GM10847 (cell line): ENCODE results near the gene WDTC1.

Experiments
- POLR2A ChIP-seq: IDR thresholded peaks from 2 replicates; pipeline ENCODE4 v1.6.1; 2011; ENCODE audit not compliant: insufficient read length; ENCODE audit errors: extremely low read depth

Gene WDTC1, protein sequence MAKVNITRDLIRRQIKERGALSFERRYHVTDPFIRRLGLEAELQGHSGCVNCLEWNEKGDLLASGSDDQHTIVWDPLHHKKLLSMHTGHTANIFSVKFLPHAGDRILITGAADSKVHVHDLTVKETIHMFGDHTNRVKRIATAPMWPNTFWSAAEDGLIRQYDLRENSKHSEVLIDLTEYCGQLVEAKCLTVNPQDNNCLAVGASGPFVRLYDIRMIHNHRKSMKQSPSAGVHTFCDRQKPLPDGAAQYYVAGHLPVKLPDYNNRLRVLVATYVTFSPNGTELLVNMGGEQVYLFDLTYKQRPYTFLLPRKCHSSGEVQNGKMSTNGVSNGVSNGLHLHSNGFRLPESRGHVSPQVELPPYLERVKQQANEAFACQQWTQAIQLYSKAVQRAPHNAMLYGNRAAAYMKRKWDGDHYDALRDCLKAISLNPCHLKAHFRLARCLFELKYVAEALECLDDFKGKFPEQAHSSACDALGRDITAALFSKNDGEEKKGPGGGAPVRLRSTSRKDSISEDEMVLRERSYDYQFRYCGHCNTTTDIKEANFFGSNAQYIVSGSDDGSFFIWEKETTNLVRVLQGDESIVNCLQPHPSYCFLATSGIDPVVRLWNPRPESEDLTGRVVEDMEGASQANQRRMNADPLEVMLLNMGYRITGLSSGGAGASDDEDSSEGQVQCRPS

DNA sequence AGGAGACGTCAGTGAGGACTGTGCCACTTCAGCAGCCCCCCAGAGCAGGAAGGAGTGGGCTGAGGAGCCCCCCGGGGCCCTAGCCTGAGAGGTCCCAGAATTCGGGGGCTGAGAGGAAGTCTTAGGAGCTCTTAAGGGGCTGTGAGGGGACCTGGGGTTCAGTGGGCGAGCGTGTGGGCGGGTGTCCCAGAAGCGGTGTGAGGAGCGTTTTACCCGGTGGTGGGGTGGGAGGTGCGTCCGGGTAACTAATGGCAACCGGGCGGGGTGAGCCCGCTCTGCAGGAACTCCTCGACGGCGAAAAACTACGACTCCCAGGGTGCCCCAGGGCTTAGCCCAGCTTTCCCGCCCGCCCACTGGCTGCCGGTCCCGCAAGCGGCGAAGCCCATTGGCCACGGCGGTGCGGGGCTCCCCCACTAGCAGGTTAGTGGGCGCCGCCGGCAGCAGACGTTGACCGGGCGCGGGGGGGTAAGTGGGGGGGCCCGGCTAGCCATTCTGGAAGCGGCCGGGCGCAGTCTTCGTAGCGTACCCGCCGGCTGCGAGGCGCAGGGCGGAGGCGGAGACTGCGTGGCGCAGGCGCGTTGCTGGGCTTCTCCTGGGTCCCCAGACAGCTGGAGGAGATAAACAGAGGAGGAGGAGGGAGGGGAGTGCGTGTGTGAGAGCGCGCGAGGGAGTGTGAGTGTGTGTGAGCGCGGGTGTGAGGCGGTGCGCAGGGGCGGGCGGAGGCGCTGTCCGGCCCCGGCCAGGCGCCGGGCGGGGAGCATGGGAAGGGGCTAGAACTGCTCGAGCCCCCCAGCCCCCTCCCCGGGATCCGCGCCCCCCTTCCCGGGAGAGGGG is at the start of gene WDTC1:
WDTC1 (plus strand) TSS at position 584 of the 834 bp plus-strand sequence. CDS start 26,423 bp downstream, outside the sequence.
- peak; percentile 35 for TF ChIP-seq POLR2A

DNA sequence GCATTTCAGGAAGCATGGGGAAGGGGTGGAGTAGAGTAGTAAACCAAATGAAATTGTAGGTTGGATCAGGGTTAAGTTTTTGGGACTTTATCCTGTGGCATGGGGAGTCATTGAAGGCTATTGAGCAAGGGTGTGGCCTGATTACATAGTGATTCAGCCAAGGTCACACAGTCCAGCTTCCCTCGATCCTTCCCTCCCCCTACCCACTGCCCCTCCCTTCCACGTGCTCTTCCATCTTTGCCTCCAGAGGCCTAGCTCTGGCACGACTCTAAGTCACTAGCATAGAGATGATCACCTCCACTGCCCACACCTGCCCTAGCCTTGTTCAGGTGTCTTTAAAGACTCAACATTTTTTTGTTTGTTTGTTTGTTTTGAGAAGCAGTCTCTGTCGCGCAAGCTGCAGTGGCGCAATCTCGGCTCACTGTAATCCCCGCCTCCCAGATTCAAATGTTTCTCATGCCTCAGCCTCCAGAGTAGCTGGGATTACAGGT is 42.3 kb upstream of the WDTC1 start:
- no peak for TF ChIP-seq POLR2A

DNA sequence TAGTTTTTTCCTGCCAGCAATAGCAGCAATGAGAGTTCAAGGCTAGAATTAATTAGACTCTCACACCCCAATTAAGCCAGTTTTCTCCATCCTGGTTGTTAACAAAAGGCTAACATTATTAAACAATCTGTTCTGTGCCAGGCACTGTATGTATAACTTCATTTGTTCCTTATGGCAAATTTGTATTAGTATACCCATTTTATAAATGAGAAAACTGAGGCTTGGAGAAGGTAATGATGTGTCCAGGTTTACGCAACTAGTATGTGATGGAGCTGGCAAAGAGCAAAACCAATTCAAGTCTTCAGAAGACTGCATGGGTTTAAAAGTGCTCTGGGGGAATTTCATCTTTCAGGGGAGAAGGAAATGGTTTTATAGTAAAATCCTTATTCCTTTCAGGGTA is 41.2 kb upstream of the WDTC1 start:
- TF ChIP-seq POLR2A = no peak

DNA sequence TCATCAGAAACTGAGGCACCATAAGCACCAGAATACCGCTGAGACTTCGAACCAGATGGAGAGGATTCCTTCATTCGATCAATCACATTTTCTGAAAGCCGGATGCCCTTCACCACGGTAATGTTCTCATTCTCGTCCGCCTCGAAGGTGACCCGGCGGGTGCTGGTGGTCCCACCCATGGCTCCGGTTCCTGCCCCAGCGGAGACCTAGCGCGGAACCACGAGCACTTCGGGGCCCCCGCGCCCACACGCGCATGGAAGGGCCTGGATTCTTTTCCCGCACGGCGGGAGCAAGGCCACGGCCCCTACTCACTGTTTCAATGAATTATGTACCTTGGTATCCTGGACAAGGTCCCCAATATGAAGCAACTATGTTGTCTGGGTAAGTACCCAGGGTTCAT is 33.1 kb upstream of the WDTC1 start:
- no peak for TF ChIP-seq POLR2A

DNA sequence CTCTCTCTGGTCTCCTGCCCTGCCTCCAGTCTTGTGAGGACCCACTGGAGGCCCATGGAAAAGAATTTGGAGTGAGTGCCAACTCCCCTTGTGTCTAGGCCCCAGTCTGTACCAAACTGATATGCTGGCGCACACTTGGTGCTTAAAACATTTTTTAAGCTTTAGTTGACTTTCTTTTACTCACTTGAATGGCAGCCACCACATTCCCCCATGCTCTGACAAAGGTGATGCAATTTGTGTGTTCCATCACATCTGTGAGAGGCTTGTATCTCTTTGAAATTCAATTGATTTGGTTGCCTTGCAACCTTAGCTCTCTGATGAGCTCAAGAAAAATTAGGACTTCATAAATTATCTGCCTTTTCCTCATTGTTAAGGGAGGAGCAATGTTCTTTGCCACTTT is 30.5 kb upstream of the WDTC1 start:
- TF ChIP-seq POLR2A = no peak

GRCh38 chr1:27216466-27216865 is 18.0 kb upstream of the WDTC1 start:
- TF ChIP-seq POLR2A = no peak

- TF ChIP-seq POLR2A = no peak
These were observed 17.0 kb upstream of the WDTC1 start for GRCh38 chr1:27217401-27217800.

DNA sequence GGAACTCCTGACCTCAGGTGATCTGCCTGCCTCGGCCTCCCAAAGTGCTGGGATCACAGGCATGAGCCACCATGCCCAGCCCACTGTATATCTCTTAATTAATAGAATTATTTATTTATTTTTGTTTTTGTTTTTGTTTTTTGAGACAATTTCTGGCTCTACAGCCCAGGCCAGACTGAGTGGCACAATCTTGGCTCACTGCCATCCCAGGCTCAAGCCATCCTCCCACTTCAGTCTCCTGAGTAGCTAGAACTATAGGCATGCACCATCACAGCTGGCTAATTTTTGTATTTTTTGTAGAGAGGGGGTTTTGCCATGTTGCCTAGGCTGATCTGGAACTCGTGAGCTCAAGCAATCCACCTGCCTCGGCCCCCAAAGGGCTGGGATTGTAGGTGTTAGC is 15.7 kb upstream of the WDTC1 start:
- TF ChIP-seq POLR2A = no peak

DNA sequence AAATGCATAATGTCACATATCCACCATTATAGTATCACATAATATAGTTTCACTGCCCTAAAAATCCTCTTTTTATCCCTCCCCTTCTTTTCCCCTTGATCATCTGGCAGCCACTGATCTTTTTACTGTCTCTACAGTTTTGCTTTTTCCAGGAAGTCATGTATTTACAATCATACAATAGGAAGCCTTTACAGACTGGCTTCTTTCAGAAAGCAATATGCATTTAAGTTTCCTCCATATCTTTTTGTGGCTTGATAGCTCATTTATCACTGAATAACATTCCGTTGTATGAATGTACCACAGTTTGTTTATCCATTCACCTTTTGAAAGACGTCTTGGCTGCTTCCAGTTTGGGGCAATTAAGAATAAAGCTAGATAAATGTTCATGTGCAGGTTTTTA is 14.3 kb upstream of the WDTC1 start:
- no peak for TF ChIP-seq POLR2A

DNA sequence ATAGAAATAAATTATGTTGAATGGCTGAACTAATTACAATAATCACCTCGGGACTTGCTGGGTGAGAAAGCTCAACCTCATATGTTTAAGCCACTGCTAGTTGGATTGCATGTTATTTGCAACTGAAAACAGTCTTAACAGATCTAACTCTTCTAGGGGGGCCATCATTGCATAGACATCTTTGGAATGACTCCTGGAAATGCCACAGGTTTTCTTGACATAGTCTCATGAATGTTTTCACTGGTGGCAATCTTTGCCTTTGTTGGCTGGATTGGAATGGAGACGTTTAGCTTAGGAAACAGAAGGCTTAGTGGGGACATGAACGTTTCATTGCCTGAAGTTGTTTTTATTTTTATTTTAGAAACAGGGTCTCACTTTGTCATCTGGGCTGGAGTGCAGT is 8.8 kb upstream of the WDTC1 start:
- no peak for TF ChIP-seq POLR2A

- no peak for TF ChIP-seq POLR2A
These were observed 6.7 kb upstream of the WDTC1 start for GRCh38 chr1:27227765-27228164.

DNA sequence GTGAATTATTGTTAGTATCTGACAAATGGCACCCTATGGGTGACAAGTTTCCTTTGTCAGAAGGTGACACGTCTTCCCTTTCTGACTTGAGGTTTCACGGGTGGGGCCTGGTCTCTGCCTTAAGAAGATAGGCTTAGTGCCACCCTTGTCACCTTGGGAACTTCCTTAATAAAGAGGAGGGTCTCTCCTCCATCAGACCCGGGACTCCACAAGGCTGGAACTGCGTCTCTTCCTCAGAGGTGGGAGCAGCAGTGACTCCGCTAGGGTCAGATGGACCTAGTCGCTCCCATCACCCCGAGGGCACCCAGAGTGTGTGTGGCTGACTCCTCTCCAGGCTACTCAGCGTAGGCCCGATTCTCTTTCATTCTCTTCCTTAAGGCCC is 774 bp upstream of the WDTC1 start:
- TF ChIP-seq POLR2A = no peak

- TF ChIP-seq POLR2A = no peak
These were observed 1.4 kb downstream of the WDTC1 start for GRCh38 chr1:27235827-27236226.

- no peak for TF ChIP-seq POLR2A
These were observed 2.7 kb downstream of the WDTC1 start for GRCh38 chr1:27237112-27237511.

DNA sequence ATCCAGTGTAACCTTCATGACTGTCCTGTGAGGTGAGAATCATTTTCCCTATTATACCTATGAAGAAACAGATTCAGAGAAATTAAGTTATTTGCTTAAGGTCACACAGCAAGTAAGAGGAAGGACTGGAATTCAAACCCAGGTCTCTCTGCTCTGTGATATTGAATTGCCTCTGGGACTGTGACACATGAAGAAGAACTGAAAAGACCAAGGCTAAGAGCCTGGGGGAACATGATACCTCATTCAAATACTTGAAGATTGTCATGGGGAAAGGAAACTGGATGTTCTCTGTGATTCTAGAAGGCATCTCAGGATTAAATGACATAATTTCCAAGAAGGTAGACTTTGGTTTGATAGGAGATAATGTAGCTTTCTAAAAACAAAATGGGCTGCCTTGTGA is 3.6 kb downstream of the WDTC1 start:
- no peak for TF ChIP-seq POLR2A

GRCh38 chr1:27241677-27242076 is 7.2 kb downstream of the WDTC1 start:
- no peak for TF ChIP-seq POLR2A

GRCh38 chr1:27246194-27246593 is 11.8 kb downstream of the WDTC1 start:
- no peak for TF ChIP-seq POLR2A
